ENCODE measurements around the gene TPCN2.

The TPCN2 gene

DNA sequence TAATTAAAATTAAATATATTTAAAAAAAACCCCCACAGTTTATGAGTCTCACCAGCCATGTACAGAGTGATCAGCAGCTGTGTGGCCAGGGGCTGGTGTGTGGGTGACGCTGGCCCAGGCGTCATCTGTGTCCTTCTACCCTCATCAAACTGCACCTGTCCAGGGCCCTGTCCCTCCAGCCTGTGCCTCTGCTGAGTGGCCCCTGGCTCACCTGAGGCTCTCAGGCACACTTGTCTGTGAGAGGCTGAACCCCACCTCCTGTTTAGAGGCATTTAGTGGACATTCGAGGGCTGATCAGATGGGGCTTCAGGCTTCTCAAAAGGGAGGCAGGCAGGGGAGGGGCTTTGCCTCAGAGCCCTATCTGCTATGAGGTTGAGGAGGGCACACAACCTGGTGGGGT lies 77.1 kb downstream of the TPCN2 start:
- TF ChIP-seq CTCF (IDR thresholded peaks at IDR 0.05; ENCODE audit: insufficient read depth, low read length, poor library complexity, severe bottlenecking) (no peak), EZH2phosphoT487 (conservative IDR thresholded peaks at IDR 0.05; ENCODE audit: low read length) (no peak)
- no peaks in the 10 kb centered on the region for H3K27me3 ChIP-seq (ENCODE audit: low read length)
- no peak overlapping the region for H3K9ac ChIP-seq (ENCODE audit: low read length)
- H3K79me2 ChIP-seq (ENCODE audit: insufficient read depth, low read length): no peaks in the 10 kb centered on the region
- no peaks in the 10 kb centered on the region for H4K20me1 ChIP-seq (ENCODE audit: low read depth, low read length)
- H3K9me2 ChIP-seq (replicated peaks; ENCODE audit: insufficient read depth, low read length): no peaks in the 10 kb centered on the region
- H3K4me2 ChIP-seq (ENCODE audit: low read depth, low read length, poor library complexity, severe bottlenecking): no peak overlapping the region
- H3K36me3 ChIP-seq (ENCODE audit: low read length): no peaks in the 10 kb centered on the region
- no peak overlapping the region for H3K27ac ChIP-seq (ENCODE audit: low read depth, low read length)
- H3F3A ChIP-seq (ENCODE audit: insufficient read depth): no peaks in the 10 kb centered on the region
- no peak overlapping the region for H2AFZ ChIP-seq (ENCODE audit: low read depth, low read length, severe bottlenecking)
- H3K9me3 ChIP-seq (ENCODE audit: insufficient read depth, low read length): no peaks in the 10 kb centered on the region; the same call in 1 of the 2 replicates
- H3K4me3 ChIP-seq (ENCODE audit: insufficient read depth, low read length, poor library complexity, severe bottlenecking): no peak overlapping the region

DNA sequence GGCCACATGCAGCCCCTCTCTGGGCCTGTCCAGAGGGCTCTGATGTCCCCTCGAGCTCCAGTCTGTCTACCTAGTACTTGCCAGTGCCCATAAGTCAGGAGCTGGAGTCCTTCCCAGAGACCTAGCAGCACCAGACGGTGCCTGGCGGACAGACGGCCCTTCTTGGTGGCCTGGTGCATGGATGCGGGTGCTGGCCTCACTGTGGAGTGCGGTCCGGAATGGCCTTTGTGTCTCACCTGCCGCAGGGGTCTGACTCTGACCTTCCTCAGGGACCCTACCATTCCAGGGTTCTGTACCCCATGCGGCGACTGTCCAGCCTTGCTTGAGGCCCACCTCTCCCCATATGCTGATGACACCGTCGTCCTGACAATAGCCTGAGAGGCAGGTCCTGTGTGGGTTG lies 77.6 kb downstream of the TPCN2 start:
- H3K4me2 ChIP-seq (ENCODE audit: low read depth, low read length, poor library complexity, severe bottlenecking): no peak overlapping the region
- no peak overlapping the region for H3K27ac ChIP-seq (ENCODE audit: low read depth, low read length)
- H3K9me2 ChIP-seq (replicated peaks; ENCODE audit: insufficient read depth, low read length): no peaks in the 10 kb centered on the region
- no peak overlapping the region for H3K4me3 ChIP-seq (ENCODE audit: insufficient read depth, low read length, poor library complexity, severe bottlenecking)
- H3F3A ChIP-seq (ENCODE audit: insufficient read depth): no peaks in the 10 kb centered on the region
- H3K9me3 ChIP-seq (ENCODE audit: insufficient read depth, low read length): no peaks in the 10 kb centered on the region; the same call in 1 of the 2 replicates
- H3K27me3 ChIP-seq (ENCODE audit: low read length): no peaks in the 10 kb centered on the region
- no peak for TF ChIP-seq EZH2phosphoT487 (conservative IDR thresholded peaks at IDR 0.05; ENCODE audit: low read length)
- no peak for TF ChIP-seq CTCF (IDR thresholded peaks at IDR 0.05; ENCODE audit: insufficient read depth, low read length, poor library complexity, severe bottlenecking)
- no peaks in the 10 kb centered on the region for H3K79me2 ChIP-seq (ENCODE audit: insufficient read depth, low read length)
- H4K20me1 ChIP-seq (ENCODE audit: low read depth, low read length): no peaks in the 10 kb centered on the region
- no peak overlapping the region for H2AFZ ChIP-seq (ENCODE audit: low read depth, low read length, severe bottlenecking)
- H3K9ac ChIP-seq (ENCODE audit: low read length): no peak overlapping the region
- no peaks in the 10 kb centered on the region for H3K36me3 ChIP-seq (ENCODE audit: low read length)

DNA sequence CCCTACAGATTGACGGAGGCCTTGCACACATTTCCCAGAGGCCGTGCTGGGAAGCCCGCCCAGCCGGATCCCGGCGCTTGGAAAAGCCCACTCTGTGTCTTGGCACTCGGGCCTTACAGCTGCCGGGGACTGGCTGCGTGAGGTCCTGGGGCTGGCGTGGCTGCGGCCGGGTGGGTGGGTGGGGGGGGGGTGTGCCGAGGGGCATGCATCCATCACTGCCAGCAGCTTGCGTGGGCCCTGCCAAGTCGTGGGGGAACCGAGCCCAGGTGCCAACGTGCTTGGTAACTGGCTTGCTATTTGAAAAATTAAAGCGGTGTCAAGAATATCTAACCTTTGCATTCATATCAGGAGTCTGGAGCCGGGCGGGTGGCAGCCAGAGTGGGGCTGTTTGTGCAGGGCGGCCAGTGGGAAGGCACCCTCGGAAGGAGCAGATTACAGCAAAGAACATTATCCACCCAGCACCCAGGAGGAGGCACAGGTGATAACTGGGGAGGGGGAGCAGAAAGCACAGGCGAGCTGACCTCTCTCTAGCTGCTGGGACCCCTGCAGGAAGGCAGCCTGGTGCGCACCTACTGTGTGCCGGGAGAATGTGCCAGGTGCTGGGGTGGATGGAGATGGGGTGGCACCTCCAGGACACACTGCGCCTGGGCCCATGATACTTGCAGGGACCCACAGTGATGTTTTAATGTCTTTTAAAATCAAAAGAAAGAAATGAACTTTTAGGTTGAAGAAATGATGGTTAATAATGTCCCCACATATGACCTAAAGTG lies 78.5 kb downstream of the TPCN2 start:
- H3K9me2 ChIP-seq (replicated peaks; ENCODE audit: insufficient read depth, low read length): no peaks in the 10 kb centered on the region
- no peak overlapping the region for H2AFZ ChIP-seq (ENCODE audit: low read depth, low read length, severe bottlenecking)
- no peaks in the 10 kb centered on the region for H3K36me3 ChIP-seq (ENCODE audit: low read length)
- TF ChIP-seq CTCF (IDR thresholded peaks at IDR 0.05; ENCODE audit: insufficient read depth, low read length, poor library complexity, severe bottlenecking) (no peak), EZH2phosphoT487 (conservative IDR thresholded peaks at IDR 0.05; ENCODE audit: low read length) (no peak)
- H3F3A ChIP-seq (ENCODE audit: insufficient read depth): no peaks in the 10 kb centered on the region
- no peaks in the 10 kb centered on the region for H3K79me2 ChIP-seq (ENCODE audit: insufficient read depth, low read length)
- H3K27me3 ChIP-seq (ENCODE audit: low read length): no peaks in the 10 kb centered on the region
- no peak overlapping the region for H3K9ac ChIP-seq (ENCODE audit: low read length)
- no peak overlapping the region for H3K27ac ChIP-seq (ENCODE audit: low read depth, low read length)
- H3K9me3 ChIP-seq (ENCODE audit: insufficient read depth, low read length): no peaks in the 10 kb centered on the region; the same call in 1 of the 2 replicates
- no peaks in the 10 kb centered on the region for H4K20me1 ChIP-seq (ENCODE audit: low read depth, low read length)
- no peak overlapping the region for H3K4me3 ChIP-seq (ENCODE audit: insufficient read depth, low read length, poor library complexity, severe bottlenecking)
- H3K4me2 ChIP-seq (ENCODE audit: low read depth, low read length, poor library complexity, severe bottlenecking): no peak overlapping the region

Data from SU-DHL-6 (cell line).